Urinary bladder (tissue), 4 donors: ENCODE data around the gene KRT9. TPM values are rescaled to one million over a fixed set of nuclear protein-coding genes. Genes with fewer than 3 reads are reported as not detected.

Experiments used
- DNase-seq: peaks from one replicate; pipeline ENCODE4 v3.0.0-alpha.2; 2015; ENCODE audit errors: extremely low spot score
- H3K27ac ChIP-seq: one replicate; pipeline ENCODE4 v1.5.1; 2013; ENCODE audit warnings: low read depth, mild to moderate bottlenecking, moderate library complexity
- H3K36me3 ChIP-seq: one replicate; pipeline ENCODE4 v1.6.1; 2013; ENCODE audit warnings: mild to moderate bottlenecking, moderate library complexity; ENCODE audit not compliant: insufficient read depth
- H3K4me1 ChIP-seq: one replicate; pipeline ENCODE4 v1.6.1; 2013; ENCODE audit warnings: mild to moderate bottlenecking, moderate library complexity; ENCODE audit not compliant: insufficient read depth
- H3K4me3 ChIP-seq: one replicate; pipeline ENCODE4 v1.5.1; 2013; ENCODE audit warnings: low read depth, low read length
- WGBS: extraction: QIAGEN DNeasy Blood & Tissue Kit; methylation state at CpG from one replicate; pipeline ENCODE4 v1.1.7; 2013; 5-methylcytosine and 5-hydroxymethylcytosine counted together
- polyA plus RNA-seq: library from polyadenylated mRNA; stranded (reverse); fragments of 200-250 nt; gene quantifications from one replicate; pipeline ENCODE4 v1.2.3, GENCODE V29; 2013
- total RNA-seq: library from RNA; depleted of rRNA; stranded (reverse); fragments of >200 nt; gene quantifications from one replicate; pipeline ENCODE4 v1.2.3, GENCODE V29; 2014
- donor health status: healthy with polysubstance abuse.
- donor health status: healthy.

KRT9 gene
- total and polyA plus RNA-seq, 2 donors, result not detected

DNA sequence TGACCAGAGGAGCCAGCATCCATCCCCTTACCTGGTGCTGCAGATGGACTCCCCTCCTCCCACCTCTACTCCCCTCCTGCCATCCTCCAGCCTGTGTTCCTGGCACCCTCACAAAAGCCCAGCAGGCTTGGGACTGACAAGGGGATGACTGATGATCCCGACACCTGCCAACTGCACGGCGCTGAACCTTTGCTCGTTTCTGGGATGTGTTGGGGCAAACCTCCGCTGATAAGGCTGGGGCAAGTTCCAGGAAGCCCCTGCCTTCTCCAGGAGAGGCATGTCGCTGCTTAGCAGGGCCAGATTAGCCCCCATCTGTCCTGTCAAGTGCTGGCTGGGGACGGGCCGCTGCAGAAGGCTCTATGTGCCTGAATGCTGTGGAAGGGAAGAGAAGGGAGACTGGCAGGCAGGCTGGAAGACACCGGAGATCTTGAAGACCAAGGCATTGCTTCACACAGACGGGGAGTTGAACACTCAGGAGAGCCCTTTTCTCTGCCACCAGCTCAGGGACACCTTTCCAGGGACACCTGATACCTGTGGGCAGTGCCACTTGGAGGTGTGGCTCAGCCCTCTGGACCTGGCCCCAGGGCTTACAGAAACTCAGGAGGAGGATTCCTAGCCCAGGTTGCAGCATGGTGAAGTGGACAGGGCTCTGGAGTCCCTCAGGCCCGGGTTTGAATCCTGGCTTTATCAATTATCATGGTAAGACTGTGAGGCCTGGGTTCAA is 52.2 kb downstream of the KRT9 start:
- 46% methylated on average over 11 of the region's 11 CpGs for WGBS
- Histone ChIP-seq H3K27ac (no peak overlapping the region), H3K36me3 (no peaks in the 10 kb centered on the region), H3K4me3 (no peak overlapping the region), H3K4me1 (no peaks in the 10 kb centered on the region)
- no peak for DNase-seq

DNA sequence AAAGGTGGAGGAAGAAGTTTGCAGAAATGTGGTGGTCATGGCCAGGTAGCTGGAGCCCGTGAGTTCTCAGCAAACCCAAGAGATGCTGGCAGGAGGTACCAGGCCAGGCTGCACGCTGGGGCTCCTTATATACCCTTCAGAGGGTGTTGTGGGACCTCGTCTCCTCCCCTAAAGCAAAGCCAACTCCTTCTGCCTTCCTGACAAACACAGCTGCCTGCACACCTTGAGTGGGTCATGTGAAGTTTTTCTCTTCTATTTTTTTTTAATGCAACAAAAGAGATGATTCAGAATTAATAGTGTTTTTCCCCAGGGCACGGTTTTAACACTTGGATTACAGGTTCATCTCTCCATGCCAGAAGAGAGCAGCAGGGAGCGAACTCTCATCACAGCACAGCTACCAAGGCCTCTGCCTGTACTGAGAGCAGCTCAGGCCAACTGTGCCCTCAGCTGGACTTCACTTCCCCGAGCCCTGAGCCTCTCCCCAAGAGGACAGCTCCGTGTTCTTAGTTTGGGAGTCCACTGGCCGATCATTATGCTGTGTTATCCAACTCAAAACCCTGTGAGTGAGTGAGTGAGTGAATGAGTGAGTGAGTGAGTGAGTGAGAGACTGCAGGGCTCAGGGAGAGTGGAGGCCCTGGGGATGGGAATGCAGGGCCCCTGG is 52.9 kb downstream of the KRT9 start, which contains the start of gene KRT15:
Gene KRT15 (minus strand): TSS at position 102 of the 661 bp plus-strand sequence. CDS start 63 bp downstream, at position 39.
- H3K4me3 ChIP-seq, result no peak within 1 kb of the TSS
- no peaks in the 10 kb centered on the region for H3K4me1 ChIP-seq
- H3K27ac ChIP-seq, result no peak within 1 kb of the TSS
- no peaks in the 10 kb centered on the region for H3K36me3 ChIP-seq
- 58% methylated on average over 8 of the region's 8 CpGs for WGBS
- no peak for DNase-seq

DNA sequence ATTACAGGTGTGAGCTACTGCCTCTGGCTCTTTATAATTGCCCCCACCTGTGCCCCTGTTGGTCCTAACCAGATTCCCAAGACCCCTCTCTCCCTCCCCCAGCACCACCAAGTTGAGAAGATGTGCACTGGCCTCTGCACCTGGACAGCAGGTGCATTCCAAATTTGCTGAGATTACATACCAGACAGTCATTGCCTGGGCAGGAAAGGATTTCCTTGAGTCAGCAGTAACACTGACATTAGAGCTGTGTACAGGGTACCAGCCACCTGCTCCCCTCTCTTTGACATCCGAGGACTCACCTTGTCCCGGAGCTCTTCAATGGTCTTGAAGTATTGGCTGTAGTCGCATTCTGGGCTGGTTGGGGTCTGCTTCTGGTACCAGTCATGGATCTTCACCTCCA is 53.8 kb downstream of the KRT9 start:
- no peaks in the 10 kb centered on the region for H3K36me3 ChIP-seq
- H3K4me3 ChIP-seq, result no peak overlapping the region
- 91% methylated on average over 3 of the region's 3 CpGs for WGBS
- no peak for DNase-seq
- no peaks in the 10 kb centered on the region for H3K4me1 ChIP-seq
- no peak overlapping the region for H3K27ac ChIP-seq

- no peak overlapping the region for H3K27ac ChIP-seq
- no peak overlapping the region for H3K4me3 ChIP-seq
- 81% methylated on average over 14 of the region's 14 CpGs for WGBS
- H3K4me1 ChIP-seq, result no peaks in the 10 kb centered on the region
- no peak for DNase-seq
- no peaks in the 10 kb centered on the region for H3K36me3 ChIP-seq
Measured at GRCh38 chr17:41516830-41517283, 55.0 kb downstream of the KRT9 start.

- H3K27ac ChIP-seq, result no peak overlapping the region
- no peaks in the 10 kb centered on the region for H3K4me1 ChIP-seq
- no peak overlapping the region for H3K4me3 ChIP-seq
- no peaks in the 10 kb centered on the region for H3K36me3 ChIP-seq
- WGBS, result 92% methylated on average over 14 of the region's 14 CpGs
- DNase-seq, result no peak
Measured at GRCh38 chr17:41516147-41516829, 55.6 kb downstream of the KRT9 start.

Other genes starting within 250 kb of the KRT9 start
- not detected for gene KRT33A, start 221.2 kb downstream of the KRT9 start, total RNA-seq
- not detected for gene KRT33A, start 221.2 kb downstream of the KRT9 start, polyA plus RNA-seq
- gene KRT33B, start 202.2 kb downstream of the KRT9 start, total RNA-seq, result not detected
- not detected for gene KRT33B, start 202.2 kb downstream of the KRT9 start, polyA plus RNA-seq
- not detected for gene KRT34, start 189.8 kb downstream of the KRT9 start, total RNA-seq
- gene KRT34, start 189.8 kb downstream of the KRT9 start, polyA plus RNA-seq, result not detected
- gene KRT31, start 174.5 kb downstream of the KRT9 start, total RNA-seq, result 0.16 TPM
- gene KRT31, start 174.5 kb downstream of the KRT9 start, polyA plus RNA-seq, result not detected
- gene KRT37, start 147.5 kb downstream of the KRT9 start, total RNA-seq, result not detected
- gene KRT37, start 147.5 kb downstream of the KRT9 start, polyA plus RNA-seq, result not detected
- not detected for gene KRT38, start 131.1 kb downstream of the KRT9 start, total RNA-seq
- gene KRT38, start 131.1 kb downstream of the KRT9 start, polyA plus RNA-seq, result not detected
- gene KRT32, start 104.7 kb downstream of the KRT9 start, total RNA-seq, result not detected
- not detected for gene KRT32, start 104.7 kb downstream of the KRT9 start, polyA plus RNA-seq
- not detected for gene KRT35, start 90.9 kb downstream of the KRT9 start, total RNA-seq
- gene KRT35, start 90.9 kb downstream of the KRT9 start, polyA plus RNA-seq, result not detected
- not detected for gene KRT36, start 82.1 kb downstream of the KRT9 start, total RNA-seq
- gene KRT36, start 82.1 kb downstream of the KRT9 start, polyA plus RNA-seq, result not detected
- 356 TPM for gene KRT13, start 66.4 kb downstream of the KRT9 start, total RNA-seq
- 401 TPM for gene KRT13, start 66.4 kb downstream of the KRT9 start, polyA plus RNA-seq
- gene KRT15, start 53.2 kb downstream of the KRT9 start, total RNA-seq, result 4.7 TPM
- gene KRT15, start 53.2 kb downstream of the KRT9 start, polyA plus RNA-seq, result 11.9 TPM
- 299 TPM for gene KRT19, start 43.8 kb downstream of the KRT9 start, total RNA-seq
- 418 TPM for gene KRT19, start 43.8 kb downstream of the KRT9 start, polyA plus RNA-seq
- not detected for gene KRT14, start 14.8 kb upstream of the KRT9 start, total RNA-seq
- 0.14 TPM for gene KRT14, start 14.8 kb upstream of the KRT9 start, polyA plus RNA-seq
- not detected for gene KRT16, start 40.7 kb upstream of the KRT9 start, total RNA-seq
- gene KRT16, start 40.7 kb upstream of the KRT9 start, polyA plus RNA-seq, result 0.20 TPM
- 33.5 TPM for gene KRT17, start 52.5 kb upstream of the KRT9 start, total RNA-seq
- 72.1 TPM for gene KRT17, start 52.5 kb upstream of the KRT9 start, polyA plus RNA-seq
- gene EIF1, start 116.8 kb upstream of the KRT9 start, total RNA-seq, result 96.6 TPM
- 649 TPM for gene EIF1, start 116.8 kb upstream of the KRT9 start, polyA plus RNA-seq
- gene GAST, start 140.3 kb upstream of the KRT9 start, total RNA-seq, result not detected
- not detected for gene GAST, start 140.3 kb upstream of the KRT9 start, polyA plus RNA-seq
- gene HAP1, start 162.6 kb upstream of the KRT9 start, total RNA-seq, result not detected
- 0.27 TPM for gene HAP1, start 162.6 kb upstream of the KRT9 start, polyA plus RNA-seq
- gene JUP, start 214.7 kb upstream of the KRT9 start, total RNA-seq, result 51.4 TPM
- gene JUP, start 214.7 kb upstream of the KRT9 start, polyA plus RNA-seq, result 53.8 TPM
- gene P3H4, start 239.9 kb upstream of the KRT9 start, total RNA-seq, result 32.1 TPM
- gene P3H4, start 239.9 kb upstream of the KRT9 start, polyA plus RNA-seq, result 11.5 TPM
- gene FKBP10, start 240.9 kb upstream of the KRT9 start, total RNA-seq, result 166 TPM
- gene FKBP10, start 240.9 kb upstream of the KRT9 start, polyA plus RNA-seq, result 84.5 TPM